Measurements from ENCODE around the gene TRAF3IP1. TPM values are rescaled to one million over a fixed set of nuclear protein-coding genes. Genes with fewer than 3 reads are reported as not detected.
"Not testable (repeated sequence)": the region's sequence is repeated elsewhere in the genome, so short reads cannot be mapped to it uniquely, and the experiment has no call there.

Gene TRAF3IP1, protein sequence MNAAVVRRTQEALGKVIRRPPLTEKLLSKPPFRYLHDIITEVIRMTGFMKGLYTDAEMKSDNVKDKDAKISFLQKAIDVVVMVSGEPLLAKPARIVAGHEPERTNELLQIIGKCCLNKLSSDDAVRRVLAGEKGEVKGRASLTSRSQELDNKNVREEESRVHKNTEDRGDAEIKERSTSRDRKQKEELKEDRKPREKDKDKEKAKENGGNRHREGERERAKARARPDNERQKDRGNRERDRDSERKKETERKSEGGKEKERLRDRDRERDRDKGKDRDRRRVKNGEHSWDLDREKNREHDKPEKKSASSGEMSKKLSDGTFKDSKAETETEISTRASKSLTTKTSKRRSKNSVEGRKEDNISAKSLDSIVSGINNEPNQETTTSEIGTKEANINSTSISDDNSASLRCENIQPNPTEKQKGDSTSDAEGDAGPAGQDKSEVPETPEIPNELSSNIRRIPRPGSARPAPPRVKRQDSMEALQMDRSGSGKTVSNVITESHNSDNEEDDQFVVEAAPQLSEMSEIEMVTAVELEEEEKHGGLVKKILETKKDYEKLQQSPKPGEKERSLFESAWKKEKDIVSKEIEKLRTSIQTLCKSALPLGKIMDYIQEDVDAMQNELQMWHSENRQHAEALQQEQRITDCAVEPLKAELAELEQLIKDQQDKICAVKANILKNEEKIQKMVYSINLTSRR
- total RNA-seq, result 13.6 TPM
- long read RNA-seq, partial matches to known transcripts, result 1 of 23 reads
- long read RNA-seq, other reads (novel, unspliced or antisense), result 22 of 23 reads

DNA sequence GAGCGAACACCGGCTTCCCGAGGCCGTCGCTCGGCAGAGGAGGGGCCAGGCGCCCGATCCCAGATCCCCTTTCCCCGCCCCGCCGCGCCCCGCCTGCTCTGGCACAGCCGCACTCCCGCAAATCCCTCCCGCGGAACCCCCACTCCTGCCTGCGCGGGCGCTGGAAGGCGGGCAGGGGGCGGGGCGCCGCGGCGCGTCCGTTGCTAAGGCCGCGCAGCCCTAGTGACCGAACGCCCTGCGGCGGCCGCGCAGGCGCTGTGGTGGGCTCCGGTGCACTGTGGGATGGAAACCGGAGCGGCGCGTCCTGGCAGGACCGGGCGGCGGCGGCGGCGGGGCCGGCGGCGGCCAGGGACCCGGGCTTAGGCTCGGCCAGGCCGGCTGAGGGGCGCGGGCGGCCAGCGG, at the start of gene TRAF3IP1:
Gene TRAF3IP1 (plus strand): TSS at position 273 of the 402 bp plus-strand sequence. CDS start 145 bp downstream, outside the sequence.
- intact Hi-C loops (cut with DNase I), result no loop called here
- ATAC-seq (ENCODE audit: poor library complexity), result peak; percentile 99
- peak; percentile 97 for DNase-seq

DNA sequence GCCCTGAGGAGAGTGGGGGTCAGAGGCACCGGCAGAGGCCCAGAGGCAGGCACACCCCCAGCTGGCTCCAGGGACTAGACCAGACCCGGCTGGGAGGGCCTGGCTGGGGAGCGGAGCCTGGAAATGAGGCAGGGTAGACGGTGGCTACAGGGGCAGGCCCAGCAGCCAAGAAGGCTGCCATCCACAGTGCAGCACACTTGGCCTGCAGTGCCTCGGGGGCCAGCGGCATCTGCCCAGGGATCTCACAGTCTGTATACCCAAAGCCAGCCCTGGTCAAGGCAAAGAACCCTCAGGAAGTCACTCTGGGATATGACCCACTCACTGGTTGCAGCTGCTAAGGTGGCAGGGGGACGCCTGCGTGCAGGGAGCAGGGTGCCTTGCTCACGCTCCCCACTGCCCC, 49.7 kb upstream of the TRAF3IP1 start:
- DNase-seq (no peak), ATAC-seq (ENCODE audit: poor library complexity) (no peak)
- intact Hi-C loops (cut with DNase I), result no loop called here

DNA sequence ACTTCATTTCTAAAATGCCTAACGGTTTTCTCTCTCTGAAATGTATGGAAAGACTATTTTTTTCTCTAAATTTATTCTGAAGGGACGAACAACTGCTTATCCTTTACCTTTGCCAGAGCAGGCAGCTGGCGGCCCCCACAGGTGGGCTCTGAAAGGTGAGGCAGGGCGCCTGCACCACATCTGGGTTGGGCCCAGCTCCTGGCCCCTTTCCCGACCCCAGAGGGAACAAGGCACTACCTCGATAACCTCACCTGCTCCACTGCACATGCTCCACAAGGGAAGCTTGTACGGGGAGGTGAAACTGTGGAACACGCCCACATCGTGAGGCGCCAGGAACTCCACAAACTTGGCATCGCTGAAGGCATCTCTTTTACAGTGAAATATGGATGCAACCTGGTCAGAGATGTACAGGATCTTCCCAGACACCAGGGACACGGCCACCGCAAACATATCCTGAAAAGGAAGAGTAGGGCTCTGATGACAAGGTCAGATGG, 49.2 kb upstream of the TRAF3IP1 start:
- DNase-seq (no peak), ATAC-seq (ENCODE audit: poor library complexity) (no peak)
- intact Hi-C loops (cut with DNase I), result no loop called here

DNA sequence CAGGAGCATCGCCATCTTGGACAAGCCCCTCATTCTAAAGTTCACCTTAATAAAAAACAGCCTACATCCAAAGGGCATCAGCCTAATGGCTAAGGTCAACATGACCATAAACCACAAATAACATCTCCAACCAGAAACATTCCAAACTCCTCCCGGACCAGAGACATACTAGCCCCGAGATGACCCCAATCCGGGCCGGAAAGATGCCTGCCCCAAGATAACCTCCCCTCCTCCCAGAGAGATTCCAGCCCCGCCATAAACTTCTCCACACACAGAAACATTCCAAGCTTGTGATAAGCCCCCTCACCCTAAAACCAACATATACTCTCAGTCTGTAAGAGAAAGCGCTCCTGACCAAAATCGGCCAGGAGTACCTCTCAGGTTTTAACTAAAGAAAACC, 48.6 kb upstream of the TRAF3IP1 start:
- ATAC-seq (ENCODE audit: poor library complexity); intact Hi-C loops (cut with DNase I); DNase-seq: not testable (repeated sequence)

DNA sequence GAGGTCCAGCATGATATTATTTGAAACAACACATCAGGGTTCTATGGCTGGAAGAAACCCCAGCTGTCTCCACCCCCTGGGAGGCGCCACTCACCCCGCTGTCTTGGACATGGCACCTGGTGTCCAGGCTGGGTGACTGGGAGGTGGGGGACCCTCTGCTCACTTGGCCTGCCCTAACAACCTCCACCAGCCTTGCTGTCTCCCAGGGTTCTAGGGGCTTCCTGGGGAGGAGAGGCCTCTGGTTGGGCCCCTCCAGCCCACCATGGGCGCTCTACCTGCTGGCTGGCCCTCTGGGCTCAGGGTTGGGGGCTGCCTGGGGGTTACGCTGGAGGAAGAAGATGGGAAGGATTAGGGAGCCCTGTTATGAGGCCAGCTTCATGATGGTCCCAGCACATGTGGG, 48.2 kb upstream of the TRAF3IP1 start:
- ATAC-seq (ENCODE audit: poor library complexity) (no peak), DNase-seq (no peak)
- intact Hi-C loops (cut with DNase I), result no loop called here

DNA sequence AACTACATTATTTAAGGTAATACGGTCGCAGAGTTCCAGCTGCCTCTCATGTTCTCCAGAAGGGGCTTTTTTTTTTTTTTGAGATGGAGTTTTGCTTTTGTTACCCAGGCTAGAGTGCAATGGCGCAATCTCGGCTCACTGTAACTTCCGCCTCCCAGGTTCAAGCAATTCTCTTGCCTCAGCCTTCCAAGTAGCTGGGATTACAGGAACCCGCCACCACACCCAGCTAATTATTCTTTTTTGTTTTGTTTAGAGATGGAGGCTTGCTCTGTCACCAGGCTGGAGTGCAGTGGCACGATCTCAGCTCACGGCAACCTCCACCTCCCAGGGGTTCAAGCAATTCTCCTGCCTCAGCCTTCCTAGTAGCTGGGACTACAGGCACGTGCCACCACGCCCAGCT, 46.9 kb upstream of the TRAF3IP1 start:
- DNase-seq; ATAC-seq (ENCODE audit: poor library complexity); intact Hi-C loops (cut with DNase I): not testable (repeated sequence)

DNA sequence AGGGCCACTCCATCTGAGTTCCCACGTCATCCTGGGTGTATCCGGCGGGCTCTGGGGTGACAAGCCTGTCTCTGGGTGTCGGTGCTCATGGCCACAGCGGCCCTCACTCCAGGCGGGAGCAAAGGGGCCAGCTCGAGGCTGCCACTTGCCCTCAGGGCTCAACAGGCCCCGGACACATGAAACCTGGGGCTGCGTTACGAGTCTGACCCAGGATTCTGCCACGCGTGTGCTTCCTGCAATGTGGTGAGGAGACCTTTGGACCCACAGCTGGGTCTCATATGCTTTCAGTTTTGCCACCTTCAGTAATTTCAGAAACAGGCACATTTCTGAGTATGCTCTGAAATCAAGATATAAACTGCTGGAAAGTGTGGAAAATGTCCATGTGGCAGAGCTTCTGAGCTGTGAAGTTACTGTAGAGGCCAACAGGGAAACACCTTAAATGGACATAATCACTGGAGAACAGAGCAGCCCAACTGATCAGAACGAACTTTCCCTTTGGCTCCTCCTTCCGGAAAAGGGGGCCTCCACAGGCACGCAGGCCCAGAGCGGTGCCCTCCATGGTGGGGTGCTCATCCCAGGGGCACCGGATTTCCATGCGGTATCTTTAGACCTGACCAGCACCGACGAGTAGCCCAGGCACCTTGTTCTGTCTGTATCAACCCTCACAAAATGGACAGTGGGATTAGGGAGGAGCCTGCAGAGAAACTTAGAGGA, 46.0 kb upstream of the TRAF3IP1 start:
- intact Hi-C loops (cut with DNase I), result no loop called here
- DNase-seq (no peak), ATAC-seq (ENCODE audit: poor library complexity) (no peak)

DNA sequence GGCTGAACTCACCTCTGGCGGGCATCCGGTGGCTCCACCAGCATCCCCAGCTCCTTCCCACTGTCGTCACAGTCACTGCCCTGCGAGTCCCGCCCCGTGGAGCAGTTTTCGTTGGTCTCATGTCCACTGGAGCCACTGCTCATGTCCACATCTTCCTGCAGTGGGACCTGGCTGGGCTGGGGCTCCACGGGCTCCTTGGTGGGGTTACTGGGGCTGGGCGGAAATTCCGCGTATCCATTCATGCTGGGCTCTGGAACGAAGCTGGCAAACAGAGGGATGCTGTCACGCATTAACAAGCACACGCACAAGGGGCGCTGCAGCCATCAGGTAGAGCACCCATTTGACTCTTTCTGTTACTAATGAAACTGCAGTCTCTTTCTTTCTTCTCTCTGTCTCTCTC, 42.6 kb upstream of the TRAF3IP1 start:
- no peak for ATAC-seq (ENCODE audit: poor library complexity)
- no peak for DNase-seq
- intact Hi-C loops (cut with DNase I), result no loop called here

DNA sequence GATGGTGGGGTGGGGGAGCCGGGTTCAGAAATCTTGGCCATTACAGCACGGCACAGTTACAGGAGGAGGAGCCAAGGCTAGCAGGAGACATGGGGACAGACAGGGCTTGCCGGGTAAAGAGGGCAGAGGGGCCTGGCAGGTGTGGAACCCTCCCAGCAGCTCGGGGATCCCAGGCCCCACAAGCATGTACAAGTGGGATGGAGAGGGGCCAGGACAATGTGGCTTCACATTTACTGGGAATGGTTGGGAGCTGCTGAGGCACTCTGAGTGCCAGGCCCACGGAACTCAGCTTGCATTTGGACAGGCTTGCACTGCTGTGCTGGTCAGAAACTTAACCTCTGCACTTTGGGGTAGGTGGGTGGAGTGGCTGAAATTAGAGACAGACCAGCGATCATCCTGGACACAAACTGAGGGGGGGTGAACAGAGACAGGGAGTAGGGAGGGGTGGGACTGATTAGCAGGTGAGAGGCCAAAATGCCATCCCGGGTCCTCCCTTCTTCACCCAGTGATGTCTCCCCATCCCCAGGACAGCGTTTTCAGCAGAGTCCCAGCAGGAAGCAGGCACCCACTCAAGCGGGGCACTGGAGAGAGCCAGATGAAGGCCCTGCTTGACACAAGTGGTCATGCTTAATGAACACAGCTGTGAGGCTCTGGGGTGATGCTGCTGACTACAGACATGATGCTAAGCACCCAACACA, 41.5 kb upstream of the TRAF3IP1 start:
- DNase-seq, result no peak
- intact Hi-C loops (cut with DNase I), result no loop called here

DNA sequence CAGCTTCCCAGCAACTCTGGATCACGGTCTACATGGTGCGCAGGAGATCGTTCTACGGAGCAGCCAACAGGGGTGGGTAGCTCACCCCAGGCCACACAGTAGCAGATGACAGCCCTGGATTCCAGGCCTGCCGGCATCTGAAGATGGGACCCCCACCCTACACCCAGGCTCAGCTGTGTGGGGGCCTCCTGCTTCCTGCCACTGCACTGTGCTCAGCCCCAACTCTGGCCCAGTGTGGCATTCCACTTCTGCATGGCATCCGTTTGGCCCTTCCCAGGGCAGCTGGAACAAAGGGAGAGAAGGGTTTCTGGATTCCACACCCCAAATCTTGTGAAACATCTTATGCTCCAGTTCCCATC, 41.0 kb upstream of the TRAF3IP1 start:
- DNase-seq (no peak), ATAC-seq (ENCODE audit: poor library complexity) (no peak)
- intact Hi-C loops (cut with DNase I), result no loop called here

More for the DNA sequence above, 41.5 kb upstream of the TRAF3IP1 start:
- no peak for ATAC-seq (ENCODE audit: poor library complexity)

DNA sequence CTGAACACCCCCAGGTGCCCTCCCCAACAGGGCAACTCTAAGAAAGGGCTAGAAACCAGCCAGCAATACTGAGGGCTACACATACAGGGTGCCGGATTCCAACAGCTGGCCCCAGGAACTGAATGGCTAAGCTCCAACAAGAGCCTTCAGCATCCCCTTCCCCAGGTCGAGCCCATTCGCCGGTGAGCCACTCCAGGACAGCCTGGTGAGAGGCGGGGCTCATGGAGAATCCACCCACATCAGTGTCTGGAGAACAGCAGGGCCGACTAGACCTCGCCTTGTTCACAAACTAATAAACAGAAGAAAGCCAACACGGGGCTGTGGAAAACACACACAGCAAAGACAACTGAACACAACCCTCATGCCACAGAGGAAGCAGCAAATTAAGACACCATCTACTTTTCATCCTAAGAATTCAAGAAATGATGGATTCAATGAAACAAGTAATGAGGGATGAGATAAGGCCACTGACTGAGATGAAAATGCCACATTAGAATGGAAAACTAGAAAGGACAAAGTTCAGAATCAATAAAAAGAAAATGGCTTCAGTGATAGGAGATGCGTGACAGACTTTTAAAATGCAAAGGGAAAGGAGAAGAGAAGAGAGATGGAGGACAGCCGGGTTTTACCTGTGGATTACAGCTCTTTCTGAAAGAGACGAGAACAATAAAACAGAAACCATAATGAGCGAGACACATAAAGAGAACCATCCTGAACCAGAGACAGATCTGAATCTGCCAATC, 40.1 kb upstream of the TRAF3IP1 start:
- intact Hi-C loops (cut with DNase I), result no loop called here
- DNase-seq (no peak), ATAC-seq (ENCODE audit: poor library complexity) (no peak)

DNA sequence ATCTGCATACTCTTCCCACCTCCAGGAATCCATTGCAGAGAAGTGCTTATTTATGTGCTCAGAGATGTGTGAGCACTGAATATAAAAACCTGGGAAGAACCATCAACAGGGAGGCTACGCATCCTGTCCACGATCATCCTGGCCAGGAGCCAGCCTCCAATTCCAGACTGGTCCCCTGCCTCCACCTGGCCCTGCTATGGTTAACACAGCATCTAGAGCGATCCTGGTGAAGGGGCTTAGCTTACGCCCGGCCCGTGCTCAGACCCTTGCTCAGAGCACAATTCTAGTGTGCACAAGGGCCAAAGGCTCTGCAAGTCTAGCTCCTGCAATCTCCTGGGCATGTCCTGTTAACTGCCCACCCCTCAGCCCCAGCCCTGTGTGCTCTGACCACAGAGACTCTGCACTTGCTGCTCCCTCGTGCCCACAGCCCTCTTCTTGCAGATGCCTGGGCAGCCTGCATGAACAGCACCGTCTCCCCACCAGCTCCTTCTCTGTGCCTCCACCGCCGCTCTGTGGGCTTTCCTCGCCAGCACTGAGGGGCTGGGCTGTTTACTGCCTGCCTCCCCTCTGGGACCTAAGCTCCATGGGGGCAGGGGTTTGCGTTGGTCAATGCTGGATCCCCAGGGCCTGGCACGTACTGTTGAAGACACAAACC, 38.4 kb upstream of the TRAF3IP1 start:
- no peak for DNase-seq
- intact Hi-C loops (cut with DNase I), result no loop called here
- ATAC-seq (ENCODE audit: poor library complexity), result no peak

DNA sequence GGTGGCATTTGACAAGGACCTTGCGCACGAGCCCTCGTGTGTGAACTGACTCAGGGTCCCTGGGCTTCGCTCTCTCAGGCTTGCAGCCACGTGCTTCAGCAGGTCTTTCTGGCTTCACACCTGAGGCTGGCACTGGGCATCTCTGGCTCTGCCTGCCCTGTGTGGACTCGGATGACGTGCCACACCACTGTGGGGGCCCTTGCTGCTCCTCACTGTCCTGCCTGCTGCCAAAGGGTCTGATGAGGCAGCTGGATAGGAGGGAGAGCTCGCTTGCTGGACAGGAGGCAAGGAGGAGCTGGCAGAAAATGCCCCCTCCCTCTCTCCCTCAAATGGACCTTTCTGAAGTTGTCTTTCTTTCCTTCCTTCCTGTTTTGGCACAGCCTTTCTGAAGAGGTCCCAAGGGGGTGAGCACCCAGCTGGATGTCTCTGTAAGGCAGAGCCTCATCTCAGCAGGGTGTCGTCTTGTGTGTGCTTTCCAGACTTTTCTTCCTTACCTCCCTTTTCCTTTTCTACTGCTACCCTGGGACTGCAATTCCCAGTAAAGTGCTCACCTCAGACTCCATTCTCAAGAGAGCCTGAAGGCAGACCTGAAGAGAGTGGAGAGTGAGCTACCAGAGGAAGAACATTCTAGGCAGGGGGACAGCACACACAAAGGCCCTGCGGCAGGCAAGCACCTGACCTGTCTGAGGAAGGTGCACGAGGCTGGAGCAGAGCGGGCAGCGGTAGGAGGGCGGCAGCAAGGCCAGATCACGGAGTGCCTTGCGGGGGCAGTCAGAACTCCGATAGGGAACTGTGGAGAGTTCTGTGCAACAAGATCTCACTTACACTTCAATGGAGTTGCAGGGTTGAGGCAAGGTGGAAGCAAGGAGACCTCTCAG, 37.2 kb upstream of the TRAF3IP1 start:
- intact Hi-C loops (cut with DNase I), result no loop called here
- DNase-seq (no peak), ATAC-seq (ENCODE audit: poor library complexity) (no peak)

DNA sequence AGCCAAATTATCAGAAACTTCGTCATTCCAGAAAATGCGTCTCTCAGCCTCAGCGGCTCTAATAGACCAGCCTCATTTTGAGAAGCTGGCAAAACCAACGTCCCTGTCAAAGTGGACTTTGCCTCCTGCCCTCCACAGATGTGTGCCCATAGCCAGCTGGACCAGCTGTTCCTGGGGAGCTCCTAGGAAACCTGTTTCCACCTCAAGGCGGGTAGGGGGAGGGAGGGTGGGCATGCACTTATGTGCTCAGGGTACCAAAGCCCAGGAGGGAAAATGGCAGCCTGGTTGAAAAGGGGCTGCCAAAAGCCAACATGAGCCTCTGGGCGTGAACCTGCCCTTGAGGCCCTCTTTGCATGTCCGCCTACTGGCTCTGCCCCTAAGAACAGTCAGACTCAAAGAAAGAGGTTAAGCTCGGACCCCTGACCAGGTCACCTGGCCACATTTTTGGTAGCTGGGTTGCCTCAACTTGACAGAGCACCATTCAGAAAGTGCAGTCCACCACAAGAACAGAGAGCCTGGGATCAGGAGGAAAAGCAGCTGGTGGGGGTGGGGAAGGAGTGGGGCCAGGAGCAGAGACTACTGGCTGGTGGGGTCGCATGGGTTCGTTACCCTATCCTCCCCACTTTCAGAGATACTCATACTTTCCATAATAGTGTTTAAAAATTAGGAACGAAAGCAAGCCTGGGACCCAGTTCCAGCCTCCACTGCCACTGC, 35.4 kb upstream of the TRAF3IP1 start:
- ATAC-seq (ENCODE audit: poor library complexity) (no peak), DNase-seq (no peak)
- intact Hi-C loops (cut with DNase I), result no loop called here

DNA sequence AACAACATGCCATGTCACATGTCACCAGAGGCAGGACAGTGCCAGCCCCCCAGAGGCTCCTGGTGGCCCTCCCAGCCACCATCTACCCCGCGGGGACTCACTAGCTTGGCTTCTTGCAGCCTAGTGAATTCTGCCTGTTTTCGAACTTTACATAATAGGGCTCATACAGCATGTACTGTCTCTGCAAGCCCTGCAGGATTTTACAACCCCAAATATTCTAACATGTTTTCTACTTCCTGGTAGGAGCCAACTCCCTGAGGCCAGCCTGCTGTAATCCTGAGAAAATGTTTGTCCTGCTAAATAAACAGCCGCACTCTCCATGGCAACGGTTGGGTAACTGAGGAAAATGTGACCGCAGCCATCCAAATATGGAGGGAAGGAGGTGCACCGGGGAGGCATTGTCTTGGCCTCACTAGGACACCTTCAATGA, 34.6 kb upstream of the TRAF3IP1 start:
- DNase-seq, result peak; percentile 77
- intact Hi-C loops (cut with DNase I), result no loop called here
- ATAC-seq (ENCODE audit: poor library complexity), result peak; percentile 32

DNA sequence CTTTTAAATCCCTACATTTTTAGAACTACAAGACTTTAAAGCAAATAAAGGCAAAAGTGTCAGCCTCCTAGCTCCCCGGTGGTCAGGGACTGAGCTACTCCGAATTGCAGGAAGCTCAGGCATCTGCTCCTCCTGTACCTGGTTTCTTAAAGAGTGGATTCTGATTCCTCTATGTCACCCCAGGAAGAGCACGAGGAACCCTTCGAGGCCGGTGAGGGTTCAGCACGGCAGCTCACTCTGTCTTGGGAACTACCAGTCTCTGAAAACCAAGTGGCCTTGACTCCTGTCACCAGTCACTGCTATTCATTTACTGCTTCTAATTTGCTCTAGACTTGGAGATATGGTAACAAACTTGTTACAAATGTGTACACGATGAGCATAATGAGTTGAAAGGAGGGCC, 34.2 kb upstream of the TRAF3IP1 start:
- ATAC-seq (ENCODE audit: poor library complexity) (no peak), DNase-seq (no peak)
- intact Hi-C loops (cut with DNase I), result no loop called here

Measured in Right ventricle myocardium superior (tissue), 1 donor.